GM18907 (cell line): ENCODE measurements around the gene RFX4.

Source experiments
- ATAC-seq: cut with Tn5 transposase; IDR thresholded peaks from one replicate; pipeline ENCODE4 v1.9.1; 2021; ENCODE audit warnings: mild to moderate bottlenecking, moderate library complexity; ENCODE audit not compliant: unreplicated experiment

Gene RFX4

GRCh38 chr12:106582641-106583230, at the start of gene RFX4:
Gene RFX4, plus strand, starts transcription at chr12:106583004. Its CDS starts 317 bp downstream, at chr12:106583321.
- no peak for ATAC-seq

DNA sequence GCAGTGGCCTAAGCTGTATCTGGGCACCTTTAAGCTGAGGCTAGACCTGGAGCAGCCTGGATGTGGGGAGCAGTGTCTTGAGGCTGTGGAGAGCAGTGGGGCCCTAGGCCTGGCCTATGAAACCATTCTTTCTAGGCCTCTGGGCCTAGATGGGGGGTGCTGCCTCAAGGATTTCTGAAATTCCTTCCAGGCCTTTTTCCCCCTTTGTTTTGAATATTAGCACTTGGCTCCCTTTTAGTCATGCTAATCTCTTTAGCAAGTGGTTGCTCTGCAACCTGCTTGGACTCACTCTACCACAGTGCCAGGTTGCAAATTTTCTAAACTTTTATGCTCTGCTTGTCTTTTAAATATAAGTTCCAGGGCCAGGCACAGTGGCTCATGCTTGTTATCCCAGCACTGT, 41.6 kb upstream of the RFX4 start:
- ATAC-seq = no peak

DNA sequence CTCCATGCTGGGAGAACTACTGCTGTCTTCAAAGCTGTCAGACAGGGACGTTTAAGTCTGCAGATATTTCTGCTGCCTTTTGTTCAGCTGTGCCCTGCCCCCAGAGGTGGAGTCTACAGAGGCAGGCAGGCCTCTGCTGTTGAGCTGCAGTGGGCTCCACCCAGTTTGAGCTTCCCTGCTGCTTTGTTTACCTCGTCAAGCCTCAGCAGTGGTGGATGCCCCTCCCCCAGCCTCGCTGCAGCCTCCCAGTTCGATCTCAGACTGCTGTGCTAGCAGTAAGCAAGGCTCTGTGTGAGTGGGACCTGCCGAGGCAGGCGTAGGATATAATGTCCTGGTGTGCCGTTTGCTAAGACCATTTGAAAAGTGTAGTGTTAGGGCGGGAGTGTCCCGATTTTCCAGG, 31.4 kb upstream of the RFX4 start:
- no peak for ATAC-seq

GRCh38 chr12:106552228-106552627, 30.6 kb upstream of the RFX4 start:
- no peak for ATAC-seq

- ATAC-seq = no peak
Observed at GRCh38 chr12:106564678-106565329, 18.0 kb upstream of the RFX4 start.

GRCh38 chr12:106566771-106567170, 16.0 kb upstream of the RFX4 start:
- ATAC-seq = no peak

DNA sequence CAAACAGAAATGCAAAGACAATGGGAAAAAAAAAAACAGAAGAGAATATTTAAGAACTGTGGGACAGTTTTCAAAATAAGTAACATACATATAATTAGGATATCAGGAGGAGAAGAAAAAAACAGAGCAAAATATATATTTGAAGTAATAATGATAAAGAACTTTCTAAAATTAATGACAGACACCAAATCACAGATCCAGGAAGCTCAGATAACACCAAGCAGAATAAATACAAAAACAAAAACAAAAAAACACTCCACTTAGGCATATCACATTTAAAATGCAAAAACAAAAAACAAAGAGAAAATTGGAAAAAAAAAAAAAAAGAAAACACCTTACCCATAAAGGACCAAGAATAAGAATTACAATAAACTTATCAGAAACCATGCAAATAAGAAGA, 9.6 kb upstream of the RFX4 start:
- no peak for ATAC-seq

DNA sequence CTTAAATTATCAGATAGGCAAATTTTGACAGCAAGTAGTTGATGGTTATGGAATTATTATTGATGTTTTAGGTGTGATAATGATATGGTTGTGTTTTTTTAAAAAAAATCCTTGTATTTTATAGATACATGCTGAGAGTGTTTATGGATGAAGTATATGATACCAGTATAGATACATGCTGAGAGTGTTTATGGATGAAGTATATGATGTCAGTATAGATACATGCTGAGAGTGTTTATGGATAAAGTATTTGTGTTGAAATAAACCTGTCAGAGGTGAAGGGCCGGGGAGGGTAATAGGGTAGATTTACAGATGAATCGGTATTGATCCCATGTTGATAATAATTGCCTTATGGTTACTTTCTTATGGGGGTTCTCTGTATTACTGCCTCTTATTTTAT, 6.0 kb upstream of the RFX4 start:
- ATAC-seq = no peak

DNA sequence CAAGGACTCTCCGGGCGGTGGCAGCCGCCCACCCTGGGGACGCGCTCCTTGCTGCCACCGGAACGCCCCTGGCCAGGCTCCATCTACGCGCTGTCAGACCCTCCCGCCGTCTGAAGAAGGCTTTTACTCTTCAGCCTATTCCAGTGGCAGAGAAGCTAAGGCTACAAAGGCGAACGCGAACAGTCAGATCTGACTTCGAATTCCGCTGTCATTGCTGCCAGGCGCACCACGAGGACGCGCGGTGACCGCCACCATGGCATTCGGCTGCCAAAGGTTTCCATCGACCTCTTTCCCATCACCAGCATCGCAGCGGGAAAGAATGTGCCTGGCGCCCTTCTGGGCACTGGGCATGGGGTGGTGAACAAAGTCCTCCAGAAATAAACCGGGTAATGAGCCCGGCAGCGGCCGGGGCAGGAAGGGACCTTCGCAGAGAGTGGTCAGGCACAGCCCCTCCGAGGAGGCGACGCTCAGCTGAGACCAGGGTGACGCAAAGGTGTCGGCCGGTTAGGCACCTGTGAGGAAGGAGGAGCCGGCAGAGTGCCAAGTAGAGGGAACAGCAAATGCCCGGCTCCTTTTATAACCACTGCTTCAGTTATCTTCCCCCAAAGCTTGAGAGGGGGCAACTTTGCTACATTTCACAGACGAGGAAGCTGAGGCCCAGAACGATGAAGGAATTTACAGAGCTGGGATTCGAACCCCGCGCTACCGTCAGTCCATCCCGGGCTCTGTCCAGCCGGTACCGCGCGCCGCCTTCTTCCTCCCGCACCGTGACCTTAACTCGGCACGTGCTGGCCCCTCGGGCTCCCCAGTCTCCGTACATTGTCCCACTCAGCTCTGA, 1.9 kb upstream of the RFX4 start:
- ATAC-seq = no peak

DNA sequence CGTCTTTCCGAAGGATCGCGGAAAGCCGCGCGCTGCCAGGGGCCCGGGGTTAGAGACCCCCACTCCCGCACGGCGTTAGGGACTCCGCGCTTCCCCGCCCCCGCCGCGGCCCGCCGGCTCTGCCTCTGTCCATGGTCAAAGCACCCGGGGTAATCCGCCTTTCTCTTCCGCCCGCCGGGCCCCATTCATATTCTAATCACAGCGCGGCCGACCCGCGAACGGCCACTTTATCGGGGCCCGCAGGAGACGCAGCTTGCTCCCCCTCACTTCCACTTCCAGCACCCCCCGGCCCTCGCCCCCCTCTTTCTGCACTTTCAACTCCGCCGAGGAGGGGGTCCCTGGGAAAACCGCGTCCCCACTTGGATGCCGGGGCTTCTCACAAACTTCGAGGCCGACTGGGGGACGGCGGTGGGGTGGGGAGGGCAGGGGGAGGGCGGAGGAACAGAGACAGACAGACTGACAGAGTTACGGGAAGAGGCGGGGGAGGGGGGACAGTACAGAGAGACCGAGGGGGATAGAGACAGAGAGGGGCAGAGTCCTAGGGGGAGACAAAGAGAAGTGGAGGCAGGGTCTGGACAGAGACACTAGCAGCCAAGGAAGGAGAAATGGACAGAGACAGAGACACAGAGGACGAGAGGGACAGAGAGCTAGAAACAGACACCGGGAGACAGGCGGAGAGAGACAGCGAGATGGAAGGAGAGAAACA, 1.1 kb upstream of the RFX4 start:
- ATAC-seq = no peak

DNA sequence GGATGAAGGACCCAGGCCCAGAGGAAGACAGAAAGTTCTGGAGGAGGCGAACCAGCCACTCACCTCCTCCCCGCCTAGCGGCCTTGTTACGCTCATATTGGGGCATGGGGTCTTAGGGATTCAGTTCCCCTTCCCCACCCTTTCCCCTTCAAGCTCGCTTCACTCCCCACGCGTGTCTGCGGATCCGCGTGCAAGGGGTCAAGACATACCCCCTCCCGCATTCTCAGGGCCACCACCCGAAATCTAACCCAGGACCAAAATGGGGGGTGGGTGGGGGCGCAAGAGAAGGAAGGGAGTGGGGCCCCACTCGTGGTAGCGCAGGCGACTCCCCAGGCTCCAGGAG, 584 bp upstream of the RFX4 start:
- no peak for ATAC-seq

GRCh38 chr12:106583242-106584103, 669 bp downstream of the RFX4 start:
- no peak for ATAC-seq

GRCh38 chr12:106584104-106585064, 1.6 kb downstream of the RFX4 start:
- ATAC-seq = no peak

DNA sequence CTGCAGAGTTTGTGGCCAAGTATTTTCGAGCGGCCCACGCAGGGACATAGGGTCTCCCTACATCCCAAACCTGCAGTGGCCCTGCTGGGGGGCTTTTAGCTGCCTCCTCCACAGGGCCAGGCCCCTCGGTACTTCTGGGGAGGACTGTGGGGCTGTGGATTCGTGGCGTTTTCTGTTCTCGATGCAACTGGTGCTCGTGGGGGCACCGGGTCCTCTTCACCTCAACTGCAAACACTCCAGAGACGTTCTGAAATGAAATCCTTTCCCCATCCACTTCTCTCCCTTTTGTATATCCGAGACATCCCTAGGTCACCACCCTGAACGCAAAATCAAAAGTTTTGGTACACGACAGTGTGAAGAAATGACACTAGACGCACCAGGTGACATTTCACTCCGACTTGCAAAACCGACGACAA, 2.3 kb downstream of the RFX4 start:
- no peak for ATAC-seq

DNA sequence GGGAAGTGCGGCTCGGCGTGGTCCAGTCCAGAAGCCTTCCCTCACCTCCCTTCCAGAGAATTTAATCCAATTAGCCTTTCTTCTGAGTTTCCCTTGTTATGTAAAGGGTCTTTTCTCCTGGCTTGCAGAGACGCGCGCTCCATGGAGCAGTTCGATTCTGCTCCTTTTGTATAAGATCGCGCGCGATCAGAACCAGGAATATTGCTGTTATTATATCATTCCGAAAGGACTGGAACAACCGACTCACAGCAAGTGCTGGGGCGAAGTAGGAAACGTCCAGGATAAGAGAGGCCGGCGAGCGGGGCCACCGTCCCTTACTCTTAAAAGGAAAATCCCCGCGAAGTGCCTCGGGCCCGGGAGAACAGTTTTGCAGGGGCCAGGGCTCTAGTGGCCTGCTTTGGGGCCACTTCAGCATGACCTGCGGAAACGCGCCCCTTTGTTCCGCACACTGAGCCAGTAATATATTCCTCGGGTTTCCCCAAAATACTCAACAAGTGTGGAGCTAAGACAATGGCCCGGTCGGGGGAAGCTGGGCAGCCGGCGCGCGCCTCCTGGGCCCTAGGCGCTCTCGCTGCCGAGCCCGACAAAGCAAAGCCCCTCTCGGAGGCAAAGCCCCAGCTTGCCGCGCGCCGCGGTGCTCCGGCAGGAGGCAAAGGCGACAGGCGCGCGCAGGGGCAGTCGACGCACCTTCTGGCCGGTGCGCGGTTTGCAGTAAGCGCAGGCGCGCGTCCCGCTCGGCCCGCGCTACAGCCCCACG, 2.9 kb downstream of the RFX4 start:
- ATAC-seq = no peak

- no peak for ATAC-seq
Observed at GRCh38 chr12:106586278-106586802, 3.5 kb downstream of the RFX4 start.

GRCh38 chr12:106586803-106587684, 4.2 kb downstream of the RFX4 start:
- ATAC-seq = no peak

DNA sequence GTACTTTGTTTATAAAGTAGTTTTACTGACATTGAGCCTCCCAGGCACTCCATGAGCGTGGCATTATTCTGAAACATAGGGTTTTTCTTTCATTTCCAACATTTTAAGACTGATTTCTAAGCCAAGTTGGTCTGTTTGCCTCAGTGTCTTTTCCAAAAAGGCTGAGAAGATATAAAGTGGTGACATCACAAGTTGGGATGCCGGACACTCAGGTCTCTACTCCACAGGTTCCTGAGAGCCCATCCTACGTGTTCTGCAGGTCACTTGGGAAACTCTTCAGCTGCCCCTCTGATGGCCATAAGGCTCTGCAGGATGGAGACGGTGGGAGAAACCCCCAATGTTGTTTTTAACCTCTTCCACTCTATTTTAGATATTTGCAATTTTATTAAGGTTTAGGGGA, 6.0 kb downstream of the RFX4 start:
- ATAC-seq = no peak
